Activated gamma-delta T cell (primary cell): ENCODE measurements around the gene KIF5A.

Experiments used
- DNase-seq: peaks from one replicate; lab custom pipeline; 2025; lab: John Stamatoyannopoulos, UW

Gene KIF5A

DNA sequence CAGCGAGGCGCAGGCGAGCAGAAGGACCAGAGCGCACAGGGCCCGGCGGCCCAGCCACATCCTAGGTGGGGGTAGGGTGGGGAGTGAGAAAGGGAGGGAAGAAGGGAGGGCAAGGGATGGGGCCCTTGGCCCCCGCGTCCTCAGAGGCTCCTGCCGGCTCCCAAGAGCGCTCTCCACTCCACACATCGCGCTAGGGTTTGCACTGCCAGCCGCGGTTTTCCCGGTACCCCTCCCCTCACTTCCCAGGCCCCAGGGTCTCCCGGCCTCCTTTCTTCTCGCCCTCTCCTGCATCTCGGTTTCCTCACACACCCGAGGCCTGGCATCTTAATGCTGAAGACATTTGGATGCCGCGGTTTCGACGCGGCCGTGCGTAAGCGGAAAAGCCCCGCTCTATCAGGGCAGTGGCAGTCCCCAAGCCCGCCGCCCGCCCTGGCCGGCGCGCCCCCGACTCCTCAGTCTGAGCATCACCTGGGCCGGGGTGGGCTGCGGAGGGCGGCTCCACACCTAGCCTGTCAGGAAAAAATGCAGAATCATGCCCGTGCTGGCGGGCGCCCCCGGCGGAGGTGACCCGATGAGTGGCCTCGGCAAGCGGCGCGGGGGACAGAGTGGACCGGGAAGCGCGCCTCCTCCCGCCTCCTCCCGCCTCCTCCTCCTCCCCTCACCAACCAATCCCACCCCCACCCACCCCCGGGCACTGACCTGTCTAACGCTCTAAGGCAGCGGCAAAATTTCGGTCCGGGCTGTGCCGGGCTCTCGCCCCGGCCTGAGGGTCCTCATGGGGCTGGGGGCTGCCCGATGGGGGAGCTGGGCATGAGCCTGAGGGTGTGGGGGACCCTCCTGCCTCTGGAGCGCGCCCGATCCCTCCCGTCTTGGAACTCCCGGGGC lies 82.5 kb downstream of the KIF5A start:
- DNase-seq = peak; percentile 22

DNA sequence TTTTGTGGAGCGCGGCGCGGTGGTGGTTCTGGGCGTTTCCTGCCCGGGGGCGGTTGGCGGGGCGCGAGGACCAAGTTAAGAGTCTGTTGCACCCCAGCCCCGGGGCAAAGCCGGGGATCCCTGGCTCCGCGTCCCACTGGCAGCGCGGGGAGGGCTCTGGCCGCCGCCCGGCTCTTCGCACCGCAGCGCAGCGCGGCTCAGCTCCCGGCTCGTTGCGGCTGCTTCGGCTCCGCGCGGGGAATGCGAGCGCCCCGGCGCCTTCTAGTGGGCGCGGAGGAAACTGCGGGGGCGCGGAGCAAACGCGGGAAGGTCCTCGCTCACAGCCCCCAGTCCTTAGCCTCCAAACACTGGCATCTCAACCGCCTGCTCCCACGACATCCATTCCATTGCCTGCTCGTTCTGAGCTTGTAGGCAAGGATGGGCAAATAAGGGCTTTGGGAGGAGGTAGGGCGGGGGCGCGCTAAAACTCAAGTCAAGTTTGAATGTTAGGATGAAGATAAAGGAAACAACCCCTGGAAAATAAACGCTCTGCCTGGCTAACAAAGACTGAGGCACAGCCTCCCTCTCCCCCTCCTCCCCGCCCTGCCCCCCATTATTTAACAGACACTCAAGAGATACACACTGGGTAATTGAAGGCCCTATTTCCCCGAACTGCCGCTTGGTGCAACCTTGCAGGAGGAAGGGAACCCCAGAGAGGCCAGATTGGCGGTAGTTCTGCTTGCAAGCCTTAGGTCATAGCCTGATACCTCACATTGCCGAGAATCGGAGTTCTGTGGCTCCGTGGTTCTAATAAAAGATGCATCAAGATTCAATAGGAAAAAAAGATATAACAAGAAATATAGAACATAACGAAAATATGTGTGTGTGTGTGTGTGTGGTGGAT lies 83.4 kb downstream of the KIF5A start, which contains the start of gene B4GALNT1:
Gene B4GALNT1 (minus strand): TSS at position 244 of the 883 bp plus-strand sequence. CDS start 1,069 bp downstream, outside the sequence.
- peak; percentile 21 for DNase-seq
